CD4-positive, alpha-beta T cell treated with Interleukin-17A for 1 hour (primary cell): Measurements from ENCODE around the gene ADIPOR1.
"Not testable (repeated sequence)": the region's sequence is repeated elsewhere in the genome, so short reads cannot be mapped to it uniquely, and the experiment has no call there.

Experiments
- DNase-seq: peaks from one replicate; pipeline ENCODE4 v3.0.0-alpha.2; 2020

ADIPOR1 gene, protein sequence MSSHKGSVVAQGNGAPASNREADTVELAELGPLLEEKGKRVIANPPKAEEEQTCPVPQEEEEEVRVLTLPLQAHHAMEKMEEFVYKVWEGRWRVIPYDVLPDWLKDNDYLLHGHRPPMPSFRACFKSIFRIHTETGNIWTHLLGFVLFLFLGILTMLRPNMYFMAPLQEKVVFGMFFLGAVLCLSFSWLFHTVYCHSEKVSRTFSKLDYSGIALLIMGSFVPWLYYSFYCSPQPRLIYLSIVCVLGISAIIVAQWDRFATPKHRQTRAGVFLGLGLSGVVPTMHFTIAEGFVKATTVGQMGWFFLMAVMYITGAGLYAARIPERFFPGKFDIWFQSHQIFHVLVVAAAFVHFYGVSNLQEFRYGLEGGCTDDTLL

GRCh38 chr1:202957733-202958543, at the start of gene ADIPOR1:
Gene ADIPOR1, minus strand, starts transcription at chr1:202958312. Its CDS starts 7,242 bp downstream, at chr1:202951070.
- peak; percentile 95 for DNase-seq

DNA sequence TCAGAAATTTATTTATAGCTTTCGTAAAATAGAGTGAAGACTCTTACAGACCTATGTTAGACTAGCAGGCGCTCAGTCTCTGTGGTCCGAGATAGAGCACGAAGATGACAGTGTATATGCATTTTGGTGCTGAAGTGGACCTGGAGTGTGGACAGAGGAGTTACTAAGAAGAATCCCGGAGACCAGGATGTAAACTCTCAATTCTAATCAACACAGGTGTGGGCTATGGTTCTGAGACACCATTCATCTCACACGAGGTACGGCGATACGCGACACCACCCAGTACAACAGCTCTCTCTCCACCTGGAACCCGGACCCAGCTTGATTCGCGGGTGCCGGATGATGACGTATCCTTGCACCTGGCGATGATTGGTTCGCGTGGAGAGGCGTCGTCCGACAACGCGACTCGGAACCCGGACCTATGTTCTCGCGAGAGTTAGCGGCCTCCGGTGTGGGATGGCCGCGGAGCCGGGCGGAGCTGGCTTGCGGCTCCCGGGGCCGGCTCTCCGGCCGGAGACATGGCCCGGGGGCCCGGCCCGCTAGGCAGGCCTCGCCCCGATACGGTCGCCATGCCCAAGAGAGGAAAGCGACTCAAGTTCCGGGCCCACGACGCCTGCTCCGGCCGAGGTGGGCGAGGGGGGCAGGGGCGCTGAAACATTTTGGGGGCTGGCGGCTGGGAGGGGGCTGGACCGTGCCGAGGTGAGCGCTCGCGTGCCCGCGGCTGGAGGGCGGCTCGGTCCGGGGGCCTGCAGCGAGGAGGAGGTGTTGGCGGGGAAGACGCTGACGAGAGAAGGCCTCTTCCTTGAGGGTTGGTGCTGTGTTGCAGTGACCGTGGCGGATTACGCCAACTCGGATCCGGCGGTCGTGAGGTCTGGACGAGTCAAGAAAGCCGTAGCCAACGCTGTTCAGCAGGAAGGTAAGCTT, 49.1 kb upstream of the ADIPOR1 start, which contains the start of gene TMEM183A:
TSS of gene TMEM183A (plus strand) at position 427 of the 924 bp plus-strand sequence. CDS start at position 519, 92 bp downstream.
- DNase-seq: peak; percentile 97

DNA sequence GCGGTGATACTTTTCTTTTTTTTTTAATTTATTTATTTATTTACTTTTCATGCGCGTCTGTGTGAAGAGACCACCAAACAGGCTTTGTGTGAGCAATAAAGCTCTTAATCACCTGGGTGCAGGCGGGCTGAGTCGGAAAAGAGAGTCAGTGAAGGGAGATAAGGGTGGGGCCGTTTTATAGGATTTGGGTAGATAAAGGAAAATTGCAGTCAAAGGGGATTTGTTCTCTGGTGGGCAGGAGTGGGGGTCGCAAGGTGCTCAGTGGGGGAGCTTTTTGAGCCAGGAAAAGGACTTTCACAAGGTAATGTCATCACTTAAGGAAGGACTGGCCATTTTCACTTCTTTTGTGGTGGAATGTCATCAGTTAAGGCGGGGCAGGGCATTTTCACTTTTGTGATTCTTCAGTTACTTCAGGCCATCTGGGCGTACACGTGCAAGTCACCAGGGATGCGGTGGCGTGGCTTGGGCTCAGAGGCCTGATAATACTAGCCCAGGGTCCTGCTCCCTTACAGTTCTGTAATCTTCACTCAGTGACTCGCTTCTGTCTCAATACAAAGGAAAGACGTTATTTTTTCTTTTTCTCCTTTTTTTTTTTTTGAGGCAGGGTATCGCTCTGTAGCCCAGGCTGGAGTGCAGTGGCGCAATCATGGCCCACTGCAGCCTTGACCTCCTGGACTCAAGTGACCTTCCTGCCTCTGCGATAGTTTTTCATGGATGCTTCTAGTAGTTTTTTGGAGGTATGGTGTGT, 47.5 kb upstream of the ADIPOR1 start:
- DNase-seq: not testable (repeated sequence)

- no peak for DNase-seq
These were observed 44.8 kb upstream of the ADIPOR1 start for GRCh38 chr1:203002951-203003350.

DNA sequence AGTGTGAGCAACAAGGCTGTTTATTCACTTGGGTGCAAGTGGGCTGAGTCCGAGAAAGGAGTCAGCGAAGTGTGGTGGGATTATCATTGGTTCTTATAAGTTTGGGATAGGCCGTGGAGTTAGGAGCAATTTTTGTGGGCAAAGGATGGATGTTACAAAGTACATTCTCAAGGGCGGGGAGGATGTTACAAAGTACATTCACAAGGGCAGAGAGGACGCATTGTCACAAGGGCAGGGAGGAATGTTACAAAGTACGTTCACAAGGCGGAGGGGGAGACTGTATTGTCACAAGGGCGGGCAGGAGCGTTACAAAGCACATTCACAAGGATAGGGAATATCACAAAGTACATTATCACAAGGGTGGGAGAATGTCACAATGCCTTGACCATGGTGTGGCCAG, 43.9 kb upstream of the ADIPOR1 start:
- DNase-seq: no peak

GRCh38 chr1:203000217-203000944, 42.3 kb upstream of the ADIPOR1 start:
- DNase-seq: no peak

DNA sequence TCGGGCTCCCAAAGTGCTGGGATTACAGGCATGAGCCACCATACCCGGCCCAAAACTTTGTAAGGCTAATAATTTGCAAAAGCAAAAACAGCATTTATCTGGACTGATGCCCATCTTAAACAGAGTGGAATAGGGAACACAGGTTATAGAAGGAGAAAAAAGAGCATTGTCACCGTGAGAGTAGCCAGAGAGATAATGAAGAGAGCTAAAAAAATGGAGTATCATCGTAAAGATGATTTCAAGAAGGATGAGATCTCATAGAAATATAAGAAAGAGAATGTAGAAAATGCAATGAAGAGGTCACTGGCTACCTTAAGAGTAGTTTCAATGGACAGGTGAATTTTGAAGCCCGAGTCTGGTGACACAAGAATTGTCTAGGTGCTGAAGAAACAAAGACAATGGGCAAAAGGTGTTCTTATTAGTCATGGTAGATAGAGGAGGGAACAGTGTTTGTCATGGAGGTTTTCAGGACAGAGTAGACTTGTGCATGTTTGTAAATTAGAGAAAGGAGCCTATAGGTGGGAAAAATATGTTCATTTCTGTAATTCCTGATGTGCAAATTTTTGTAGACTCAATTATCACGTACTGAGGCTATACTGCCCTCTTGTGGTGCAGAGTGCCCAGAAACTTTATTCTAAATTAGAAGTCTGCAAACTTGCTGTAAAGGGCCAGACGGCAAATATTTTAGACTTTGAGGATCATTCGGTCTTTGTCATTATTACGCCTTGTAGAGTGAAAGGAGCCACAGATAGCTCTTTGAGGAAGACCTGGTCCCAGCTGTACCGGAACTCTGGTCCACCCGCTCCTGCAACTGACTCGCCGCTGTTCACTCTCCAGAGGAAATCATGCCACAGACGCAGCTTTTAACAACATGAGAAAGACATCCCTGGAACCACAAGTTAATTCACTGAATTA, 41.0 kb upstream of the ADIPOR1 start:
- peak; percentile 79 for DNase-seq

DNA sequence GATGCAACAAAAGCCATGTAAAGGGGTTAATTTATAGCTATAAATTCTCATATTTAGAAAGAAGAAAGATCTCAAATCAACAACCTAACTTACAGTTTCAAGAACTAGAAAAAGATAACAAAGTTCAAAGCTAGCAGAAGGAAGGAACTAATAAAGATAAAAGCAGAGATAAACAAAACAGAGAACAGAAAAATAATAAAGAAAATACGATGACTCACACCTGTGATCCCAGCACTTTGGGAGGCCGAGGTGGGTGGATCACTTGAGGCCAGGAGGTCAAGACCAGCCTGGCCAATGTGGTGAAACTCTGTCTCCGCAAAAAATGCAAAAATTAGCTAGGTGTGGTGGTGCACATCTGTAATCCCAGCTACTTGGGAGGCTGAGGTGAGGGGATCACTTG, 36.6 kb upstream of the ADIPOR1 start:
- no peak for DNase-seq

DNA sequence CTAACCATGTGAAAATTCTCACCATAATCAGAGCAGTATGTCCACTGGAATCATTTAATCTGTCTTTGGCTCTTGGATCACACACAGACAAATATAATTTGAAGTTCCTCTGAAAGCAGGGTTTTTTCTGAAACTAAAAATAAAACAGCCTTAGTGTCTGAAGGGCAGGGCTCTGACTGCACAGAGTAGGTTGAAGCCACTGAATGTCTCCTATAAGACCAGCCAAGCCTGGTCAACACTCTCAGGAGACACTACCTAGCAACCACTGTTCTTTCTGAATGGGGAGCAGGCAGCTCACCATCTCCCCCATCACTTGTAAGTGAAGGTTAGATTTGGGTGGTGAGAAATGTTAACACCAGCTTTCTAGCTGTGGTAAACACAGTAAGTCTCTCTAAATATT, 33.0 kb upstream of the ADIPOR1 start:
- DNase-seq: no peak

GRCh38 chr1:202989879-202990278, 31.8 kb upstream of the ADIPOR1 start:
- no peak for DNase-seq

DNA sequence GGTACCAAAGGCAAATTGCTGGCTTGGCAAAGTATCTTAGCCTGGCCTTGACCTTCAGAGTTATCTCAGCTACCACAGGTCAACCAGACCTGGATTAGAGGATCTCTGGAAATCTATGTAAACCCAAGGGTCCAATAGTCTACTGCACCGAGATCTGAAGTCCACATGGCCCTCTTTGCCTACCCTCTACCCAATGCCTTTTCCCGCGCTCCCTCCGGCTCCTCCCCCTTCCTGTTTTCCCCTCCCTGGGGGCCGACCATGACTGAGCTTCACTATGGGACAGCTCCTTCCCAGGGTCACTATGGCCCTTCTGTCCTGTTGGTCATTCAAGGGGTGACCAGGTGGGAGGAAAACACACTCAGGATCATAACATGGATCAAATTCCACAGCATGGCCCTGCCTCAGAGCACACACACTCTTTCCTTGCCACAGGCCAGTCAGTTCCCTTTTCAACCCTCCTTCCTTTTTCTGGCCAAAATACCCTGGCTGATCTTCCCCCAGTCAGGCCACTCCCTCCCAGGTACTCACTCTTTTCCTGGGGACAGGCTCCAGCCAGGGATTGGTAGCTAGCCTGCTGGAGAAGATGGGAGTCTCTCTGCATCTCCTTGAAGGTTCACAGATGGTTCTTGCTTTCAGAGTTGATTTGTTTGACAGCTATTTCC, 29.9 kb upstream of the ADIPOR1 start:
- no peak for DNase-seq

DNA sequence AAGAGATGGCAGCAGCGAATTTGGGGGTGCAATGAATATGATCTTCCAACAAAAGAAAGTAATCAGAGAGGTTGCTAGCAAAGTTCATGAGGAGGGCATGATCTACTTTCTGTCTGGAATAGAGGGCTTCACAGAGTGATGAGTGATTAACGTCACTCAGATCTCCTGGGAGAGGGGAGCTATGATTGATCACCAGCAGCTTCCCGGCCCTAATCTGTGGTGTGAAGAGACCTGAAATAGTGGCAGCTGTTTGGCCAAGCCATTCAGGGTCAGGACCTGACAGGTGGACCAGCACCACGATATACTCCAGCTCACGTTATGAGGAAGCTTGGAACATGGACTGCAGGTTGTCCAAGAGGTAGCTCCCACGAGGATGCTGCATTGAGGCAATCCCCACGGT, 29.1 kb upstream of the ADIPOR1 start:
- no peak for DNase-seq

- not testable (repeated sequence) for DNase-seq
These were observed 28.0 kb upstream of the ADIPOR1 start for GRCh38 chr1:202986120-202986519.

DNA sequence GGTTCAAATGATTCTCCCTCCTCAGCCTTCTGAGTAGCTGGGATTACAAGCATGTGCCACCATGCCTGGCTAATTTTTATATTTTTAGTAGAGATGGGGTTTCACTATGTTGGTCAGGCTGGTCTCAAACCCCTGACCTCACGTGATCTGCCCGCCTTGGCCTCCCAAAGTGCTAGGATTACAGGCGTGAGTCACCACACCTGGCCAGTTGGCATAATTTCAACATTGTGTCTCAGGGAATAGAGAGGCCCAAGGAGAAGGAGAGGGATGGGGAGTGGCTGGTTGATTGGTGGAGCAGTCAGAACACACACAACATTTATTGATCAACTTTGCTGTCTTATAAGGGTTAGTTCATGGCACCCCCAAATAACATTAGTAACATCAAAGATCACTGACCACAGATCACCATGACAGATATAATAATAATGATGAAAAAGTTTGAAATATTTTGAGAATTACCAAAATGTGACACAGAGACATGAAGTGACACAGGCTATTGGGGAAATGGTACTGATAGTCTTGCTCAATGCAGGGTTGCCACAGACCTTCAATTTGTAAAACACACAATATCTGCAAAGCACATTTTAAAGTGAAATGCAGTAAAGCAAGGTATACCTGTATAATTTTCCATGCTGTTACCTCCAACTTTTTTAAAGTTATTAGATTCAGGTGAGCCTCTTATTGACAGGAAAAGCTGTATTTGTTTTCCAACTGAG, 24.8 kb upstream of the ADIPOR1 start:
- DNase-seq: no peak

DNA sequence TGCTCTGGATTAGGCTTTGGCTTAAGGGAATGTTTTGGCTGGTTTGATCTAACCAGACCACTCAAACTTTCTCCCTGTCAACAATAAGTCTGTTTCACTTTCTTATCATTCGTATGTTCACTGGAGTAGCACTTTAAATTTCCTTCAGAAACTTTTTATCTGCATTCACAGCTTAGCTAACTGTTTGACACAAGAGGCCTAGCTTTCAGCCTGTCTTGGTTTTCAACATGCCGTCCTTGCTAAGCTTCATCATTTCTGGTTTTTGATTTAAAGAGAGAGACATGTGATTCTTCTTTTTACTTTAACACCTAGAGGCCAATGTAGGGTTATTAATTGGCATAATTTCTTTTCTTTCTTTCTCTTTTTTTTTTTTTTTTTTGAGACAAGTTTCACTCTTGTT, 23.8 kb upstream of the ADIPOR1 start:
- DNase-seq: no peak

DNA sequence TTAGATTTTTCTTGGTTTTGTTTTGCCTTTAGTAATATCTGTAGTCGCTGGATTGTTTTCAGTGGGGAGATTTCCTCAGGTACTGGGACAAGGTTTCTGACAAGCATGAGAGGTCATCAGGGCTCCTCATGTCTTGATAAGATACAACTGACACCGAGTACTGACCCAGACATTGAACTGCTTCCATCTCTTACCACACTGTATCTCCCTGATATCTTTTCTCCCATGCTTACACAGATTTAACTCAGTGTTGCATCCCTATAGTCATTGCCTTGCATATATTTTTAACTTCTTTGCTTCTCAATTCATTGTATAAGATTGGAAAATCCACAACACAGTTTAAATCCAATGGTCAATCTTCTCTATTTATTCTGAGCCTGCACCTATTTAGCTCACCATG, 21.3 kb upstream of the ADIPOR1 start:
- DNase-seq: no peak

DNA sequence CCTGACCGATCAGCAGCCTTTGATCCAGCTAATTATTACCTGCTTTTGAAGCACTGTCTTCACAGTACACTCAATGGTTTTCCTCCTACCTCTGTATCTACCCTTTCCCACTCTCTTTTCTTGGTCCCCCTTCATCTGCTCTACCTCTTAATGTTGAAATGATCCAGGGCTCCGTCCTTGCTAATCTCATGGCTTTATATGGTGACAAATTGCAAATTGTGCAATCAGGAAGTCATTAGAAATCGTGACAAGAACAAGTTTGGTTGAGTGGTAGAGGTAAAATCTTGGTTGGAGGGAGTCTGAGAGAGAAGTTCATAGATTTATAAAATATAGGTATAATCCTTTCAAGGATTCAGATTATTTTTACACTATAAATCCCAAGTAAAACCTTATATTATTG, 18.5 kb upstream of the ADIPOR1 start:
- no peak for DNase-seq

GRCh38 chr1:202974856-202975255, 16.7 kb upstream of the ADIPOR1 start:
- no peak for DNase-seq

- no peak for DNase-seq
These were observed 13.9 kb upstream of the ADIPOR1 start for GRCh38 chr1:202972046-202972445.
